ENCODE measurements around the gene PCBP4. TPM values are rescaled to one million over a fixed set of nuclear protein-coding genes. Genes with fewer than 3 reads are reported as not detected.

PCBP4 gene
- total RNA-seq, 1 experiment from 2014 or later, result 48.8 TPM

DNA sequence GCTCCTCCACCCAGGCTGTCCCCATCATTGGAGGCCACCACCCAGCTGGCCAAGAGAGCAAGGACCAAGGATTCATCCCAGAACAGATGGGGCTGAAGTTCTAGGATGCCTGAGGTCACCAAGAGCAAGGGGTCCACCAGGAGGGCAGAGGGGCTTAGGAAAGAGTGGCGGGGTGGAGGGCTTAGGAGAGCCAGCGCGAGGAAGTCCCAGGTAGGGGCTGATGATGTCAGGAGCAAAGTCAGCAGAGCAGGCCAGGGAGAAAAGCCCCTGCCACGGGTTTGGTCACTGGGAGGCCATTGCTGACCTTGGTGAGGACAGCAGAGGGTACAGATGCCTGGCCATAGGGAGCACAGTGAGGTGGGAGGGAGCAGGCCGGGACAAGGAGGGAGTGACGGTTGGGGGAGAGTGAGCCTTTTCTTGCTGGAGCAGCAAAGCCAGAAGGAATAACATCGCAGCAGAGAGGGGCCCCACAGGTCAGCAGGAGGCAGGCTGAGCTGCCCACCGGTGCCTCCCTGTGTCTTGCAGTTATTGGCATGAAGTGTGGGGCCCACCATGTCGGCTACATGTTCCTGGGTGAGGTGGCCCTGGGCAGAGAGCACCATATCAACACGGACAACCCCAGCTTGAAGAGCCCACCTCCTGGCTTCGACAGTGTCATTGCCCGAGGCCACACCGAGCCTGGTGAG, 19.9 kb downstream of the PCBP4 start:
- no TSS peak for BruUV-seq (replicated peaks)
- Histone ChIP-seq H3K27me3 (ENCODE audit: insufficient read depth, low read length) (no peaks in the 10 kb centered on the region), H3K4me3 (replicated peaks in 1 of 2; ENCODE audit: low read depth in 1 of 2, low read length in 2 of 2) (no peak overlapping the region)

GRCh38 chr3:51946796-51947195, 20.5 kb downstream of the PCBP4 start:
- Histone ChIP-seq H3K9me3 (ENCODE audit: control insufficient read depth in 1 of 2, insufficient read depth in 1 of 2, low read depth in 1 of 2, low read length in 2 of 2) (no peaks in the 10 kb centered on the region), H2AFZ (ENCODE audit: low read depth, low read length, poor library complexity, severe bottlenecking) (no peak overlapping the region), H3K27me3 (ENCODE audit: insufficient read depth, low read length) (no peaks in the 10 kb centered on the region), H3K9ac (ENCODE audit: low read length) (no peak overlapping the region), H4K20me1 (ENCODE audit: insufficient read depth) (no peaks in the 10 kb centered on the region), H3K4me3 (replicated peaks in 1 of 2; ENCODE audit: low read depth in 1 of 2, low read length in 2 of 2) (no peak overlapping the region), H3K4me2 (ENCODE audit: low read length) (no peak overlapping the region), H3K79me2 (ENCODE audit: insufficient read depth, low read length) (no peaks in the 10 kb centered on the region), H3K27ac (ENCODE audit: low read depth, low read length) (no peak overlapping the region), H3K9me2 (ENCODE audit: insufficient read depth) (no peaks in the 10 kb centered on the region), H3K36me3 (ENCODE audit: control insufficient read depth in 1 of 2, insufficient read depth in 2 of 2, low read length in 2 of 2) (no peaks in the 10 kb centered on the region), H3K4me1 (ENCODE audit: control insufficient read depth in 1 of 2, insufficient read depth in 2 of 2, low read length in 2 of 2) (peaks cover 11 to 17% of the 10 kb centered on the region in 2 experiments)
- ChIA-PET RAD21 (ENCODE audit: low non-redundant PET in 1 of 2, low total read pairs in 2 of 2, uncharacterized antibody in 2 of 2, unreplicated experiment in 2 of 2) (no interaction called here), POLR2A (no interaction called here), CTCF (no interaction called here)
- DNase-seq (ENCODE audit: low read depth, low spot score) (no peak), ATAC-seq (no peak)
- intact Hi-C loops (cut with micrococcal nuclease), result no loop called here
- BruUV-seq (replicated peaks), result no TSS peak
- TF ChIP-seq POLR2A (IDR thresholded peaks at IDR 0.05; ENCODE audit: borderline replicate concordance, extremely low read depth, insufficient read depth, insufficient read length), result no peak
- TF ChIP-seq RAD21 (IDR thresholded peaks at IDR 0.05; ENCODE audit: low read depth), result no peak
- TF ChIP-seq POLR2AphosphoS5 (IDR thresholded peaks at IDR 0.05; ENCODE audit: low read depth, low read length), result no peak
- TF ChIP-seq CTCF (IDR thresholded peaks at IDR 0.05 in 2 of 3, conservative IDR thresholded peaks at IDR 0.05 in 1 of 3; ENCODE audit: borderline replicate concordance in 1 of 3, insufficient read depth in 1 of 3, low read depth in 2 of 3, low read length in 2 of 3), result no peak
- TF ChIP-seq, protein P1, sequence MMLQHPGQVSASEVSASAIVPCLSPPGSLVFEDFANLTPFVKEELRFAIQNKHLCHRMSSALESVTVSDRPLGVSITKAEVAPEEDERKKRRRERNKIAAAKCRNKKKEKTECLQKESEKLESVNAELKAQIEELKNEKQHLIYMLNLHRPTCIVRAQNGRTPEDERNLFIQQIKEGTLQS (IDR thresholded peaks at IDR 0.05), result no peak
- TF ChIP-seq TCF7L2 (IDR thresholded peaks at IDR 0.05; ENCODE audit: borderline replicate concordance, extremely low read depth, insufficient read depth, insufficient read length), result no peak
- no peak for TF ChIP-seq JUND (IDR thresholded peaks at IDR 0.05)
- TF ChIP-seq SRF (IDR thresholded peaks at IDR 0.05; ENCODE audit: low read depth), result no peak
- no peak for TF ChIP-seq CBX3 (IDR thresholded peaks at IDR 0.05; ENCODE audit: low read depth)
- TF ChIP-seq ELF1 (IDR thresholded peaks at IDR 0.05; ENCODE audit: borderline replicate concordance, low read depth), result no peak
- TF ChIP-seq SP1 (IDR thresholded peaks at IDR 0.05; ENCODE audit: low read depth), result no peak
- TF ChIP-seq YY1 (IDR thresholded peaks at IDR 0.05; ENCODE audit: extremely low read depth, insufficient replicate concordance, low read depth, low read length), result no peak
- no peak for TF ChIP-seq EZH2phosphoT487 (IDR thresholded peaks at IDR 0.05; ENCODE audit: borderline replicate concordance)
- TF ChIP-seq, protein P2, sequence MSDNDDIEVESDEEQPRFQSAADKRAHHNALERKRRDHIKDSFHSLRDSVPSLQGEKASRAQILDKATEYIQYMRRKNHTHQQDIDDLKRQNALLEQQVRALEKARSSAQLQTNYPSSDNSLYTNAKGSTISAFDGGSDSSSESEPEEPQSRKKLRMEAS (IDR thresholded peaks at IDR 0.05), result no peak
- TF ChIP-seq ZFX (IDR thresholded peaks at IDR 0.05), result no peak
- TF ChIP-seq SIN3A (IDR thresholded peaks at IDR 0.05; ENCODE audit: low read depth), result no peak

More for the DNA sequence above, 19.9 kb downstream of the PCBP4 start:
- Histone ChIP-seq H3K9me3 (ENCODE audit: control insufficient read depth in 1 of 2, insufficient read depth in 1 of 2, low read depth in 1 of 2, low read length in 2 of 2) (no peaks in the 10 kb centered on the region), H2AFZ (ENCODE audit: low read depth, low read length, poor library complexity, severe bottlenecking) (no peak overlapping the region), H3K9me2 (ENCODE audit: insufficient read depth) (no peaks in the 10 kb centered on the region), H3K27ac (ENCODE audit: low read depth, low read length) (no peak overlapping the region), H3K4me1 (ENCODE audit: control insufficient read depth in 1 of 2, insufficient read depth in 2 of 2, low read length in 2 of 2) (peaks cover 11 to 14% of the 10 kb centered on the region in 2 experiments), H3K79me2 (ENCODE audit: insufficient read depth, low read length) (no peaks in the 10 kb centered on the region), H4K20me1 (ENCODE audit: insufficient read depth) (no peaks in the 10 kb centered on the region), H3K4me2 (ENCODE audit: low read length) (no peak overlapping the region), H3K9ac (ENCODE audit: low read length) (no peak overlapping the region), H3K36me3 (ENCODE audit: control insufficient read depth in 1 of 2, insufficient read depth in 2 of 2, low read length in 2 of 2) (no peaks in the 10 kb centered on the region)
- POLR2A ChIA-PET, result no interaction called here
- intact Hi-C loops (cut with micrococcal nuclease), result no loop called here
- TF ChIP-seq, protein P2 (IDR thresholded peaks at IDR 0.05), result no peak
- TF ChIP-seq ZNF274 (IDR thresholded peaks at IDR 0.05; ENCODE audit: low read depth, low read length) (no peak), POLR2AphosphoS5 (IDR thresholded peaks at IDR 0.05; ENCODE audit: low read depth, low read length) (no peak), SRF (IDR thresholded peaks at IDR 0.05; ENCODE audit: low read depth) (no peak), ELF1 (IDR thresholded peaks at IDR 0.05; ENCODE audit: borderline replicate concordance, low read depth) (no peak)
- RAD21 ChIA-PET (ENCODE audit: low non-redundant PET in 1 of 2, low total read pairs in 2 of 2, uncharacterized antibody in 2 of 2, unreplicated experiment in 2 of 2), result interaction anchor here in 1 of 2 experiments (0.6 kb wide), 1 partner anchor 392 kb away, joined by 3 read pairs; no protein-coding TSS in a partner anchor
- CTCF ChIA-PET, result no interaction called here
- DNase-seq (ENCODE audit: low read depth, low spot score) (no peak), ATAC-seq (no peak)
